BJ (cell line): Measurements from ENCODE around the gene SLC6A6. TPM values are rescaled to one million over a fixed set of nuclear protein-coding genes. Genes with fewer than 3 reads are reported as not detected.

Source experiments
- CTCF ChIA-PET: fragments of 350-600 bp; formaldehyde crosslinking; extraction: SDS; loops from one replicate; lab custom pipeline; 2021; ENCODE audit warnings: antibody characterized with exemption, inconsistent platforms; lab: Yijun Ruan, JAX
- POLR2A ChIA-PET: fragments of 300-600 bp; sonication (Branson Sonifier 250); formaldehyde crosslinking; extraction: SDS; loops from one replicate; lab custom pipeline; 2021; ENCODE audit warnings: antibody characterized with exemption; lab: Charles Lee
- DNase-seq: peaks from one replicate; pipeline ENCODE4 v3.0.0-alpha.2; 2011; ENCODE audit warnings: low read depth
- H3K27me3 ChIP-seq: 2 replicates; pipeline ENCODE4 v1.6.0; 2011; ENCODE audit warnings: low read length; ENCODE audit not compliant: control insufficient read depth, insufficient read depth
- H3K36me3 ChIP-seq: 2 replicates; pipeline ENCODE4 v1.5.1; 2011; ENCODE audit warnings: low read length; ENCODE audit not compliant: control insufficient read depth, insufficient read depth
- H3K4me3 ChIP-seq: 2 replicates; pipeline ENCODE4 v1.5.1; 2011; ENCODE audit warnings: low read depth, mild to moderate bottlenecking, control low read depth, low read length
- CTCF ChIP-seq: IDR thresholded peaks from 2 replicates; pipeline ENCODE4 v1.5.1; 2011; ENCODE audit warnings: low read depth, mild to moderate bottlenecking, control low read depth, inconsistent platforms, low read length, moderate library complexity; ENCODE audit not compliant: insufficient read depth
- polyA plus RNA-seq: library from polyadenylated mRNA; depleted of rRNA; stranded (reverse); fragments of >200 nt; gene quantifications from 2 replicates; pipeline ENCODE4 v1.2.3, GENCODE V29; 2011

Gene SLC6A6
- polyA plus RNA-seq, 1 experiment: 114 TPM

- no peak for DNase-seq
- peaks cover 5% of the 10 kb centered on the region for H3K36me3 ChIP-seq
- no peaks in the 10 kb centered on the region; the same call in 1 of the 2 replicates for H3K27me3 ChIP-seq
- POLR2A ChIA-PET: no interaction called here
- no peak overlapping the region for H3K4me3 ChIP-seq
- TF ChIP-seq CTCF: no peak
- CTCF ChIA-PET: interaction anchor here (1.3 kb wide), 1 partner anchor 15 kb away, joined by 4 read pairs; no protein-coding TSS in a partner anchor
Measured at GRCh38 chr3:14494973-14495300, 92.5 kb downstream of the SLC6A6 start.

GRCh38 chr3:14496351-14496750, 93.9 kb downstream of the SLC6A6 start:
- no peak for TF ChIP-seq CTCF
- CTCF ChIA-PET: interaction anchor here (1.3 to 4.1 kb wide), 2 partner anchors 12 to 13 kb away, joined by 4 to 24 read pairs; no protein-coding TSS in a partner anchor

DNA sequence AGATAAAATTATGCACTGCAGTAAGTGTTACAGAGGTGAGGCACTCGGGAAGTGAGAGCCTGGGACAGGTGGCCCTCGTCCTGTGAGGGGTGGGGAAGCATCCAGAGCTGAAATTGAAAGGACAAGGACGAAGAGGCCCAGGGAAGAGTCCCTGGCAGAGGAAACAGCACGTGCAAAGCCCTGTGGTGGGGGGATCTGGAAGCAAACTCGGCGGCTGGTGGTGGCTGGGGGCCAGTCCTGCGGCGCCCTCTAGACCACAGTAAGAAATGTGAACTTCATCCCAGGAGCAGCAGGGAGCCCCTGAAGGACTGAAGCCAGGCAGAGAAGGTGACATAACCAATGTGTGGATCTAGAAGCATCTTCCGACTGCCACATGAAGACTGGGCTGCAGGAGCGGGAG, 94.9 kb downstream of the SLC6A6 start:
- Histone ChIP-seq H3K27me3 (no peaks in the 10 kb centered on the region; the same call in 1 of the 2 replicates), H3K36me3 (no peaks in the 10 kb centered on the region), H3K4me3 (no peak overlapping the region)
- POLR2A ChIA-PET: interaction anchor here (0.5 kb wide), 1 partner anchor 95 kb away, joined by 5 read pairs; the partner anchor contains the start of gene SLC6A6
- CTCF ChIA-PET: interaction anchor here (4.1 kb wide), 1 partner anchor 11 kb away, joined by 24 read pairs; no protein-coding TSS in a partner anchor
- no peak for TF ChIP-seq CTCF
- DNase-seq: no peak

More at GRCh38 chr3:14496351-14496750, 93.9 kb downstream of the SLC6A6 start:
- POLR2A ChIA-PET: no interaction called here
- no peak overlapping the region for H3K4me3 ChIP-seq
- no peaks in the 10 kb centered on the region; the same call in 1 of the 2 replicates for H3K27me3 ChIP-seq
- H3K36me3 ChIP-seq: no peaks in the 10 kb centered on the region
- no peak for DNase-seq

- H3K27me3 ChIP-seq: no peaks in the 10 kb centered on the region; the same call in 1 of the 2 replicates
- DNase-seq: no peak
- POLR2A ChIA-PET: no interaction called here
- CTCF ChIA-PET: no interaction called here
- H3K4me3 ChIP-seq: no peak overlapping the region
- TF ChIP-seq CTCF: no peak
- H3K36me3 ChIP-seq: no peaks in the 10 kb centered on the region
Measured at GRCh38 chr3:14502472-14502871, 100.1 kb downstream of the SLC6A6 start.

GRCh38 chr3:14503033-14503705, 100.8 kb downstream of the SLC6A6 start:
- H3K4me3 ChIP-seq: no peak overlapping the region
- POLR2A ChIA-PET: no interaction called here
- H3K27me3 ChIP-seq: no peaks in the 10 kb centered on the region; the same call in 1 of the 2 replicates
- no peaks in the 10 kb centered on the region for H3K36me3 ChIP-seq
- DNase-seq: no peak
- CTCF ChIA-PET: no interaction called here
- no peak for TF ChIP-seq CTCF
